Natural killer cell (primary cell): ENCODE results near the gene PARD3B. TPM values are rescaled to one million over a fixed set of nuclear protein-coding genes. Genes with fewer than 3 reads are reported as not detected.

Source experiments
- ATAC-seq, 3 donors: fragments of 150-1000 bp in 2 of 3; fragments of 200-7000 bp in 1 of 3; cut with Tn5 transposase; 1 replicate in 1 of 3; 2 replicates in 2 of 3; pipeline ENCODE4 v1.10.0; 2021; ENCODE audit warnings: mild to moderate bottlenecking in 2 of 3, moderate library complexity in 2 of 3
- DNase-seq, 2 donors: peaks; one replicate each; pipeline versions ENCODE4 v3.0.0 to v3.0.0-alpha.2; 2013 to 2021; ENCODE audit warnings: mixed read lengths in 1 of 2
- H3K27ac ChIP-seq: one replicate; pipeline ENCODE4 v1.5.1; 2013; ENCODE audit warnings: mild to moderate bottlenecking, low read length
- H3K27me3 ChIP-seq: one replicate; pipeline ENCODE4 v1.6.1; 2013; ENCODE audit warnings: low read length; ENCODE audit not compliant: control insufficient read depth, insufficient read depth
- H3K36me3 ChIP-seq: one replicate; pipeline ENCODE4 v1.6.1; 2013; ENCODE audit warnings: low read length; ENCODE audit not compliant: control insufficient read depth, insufficient read depth
- H3K4me1 ChIP-seq: one replicate; pipeline ENCODE4 v1.6.1; 2013; ENCODE audit warnings: low read length; ENCODE audit not compliant: control insufficient read depth, insufficient read depth
- H3K4me3 ChIP-seq: one replicate; pipeline ENCODE4 v1.5.1; 2013; ENCODE audit warnings: low read length
- H3K9me3 ChIP-seq: one replicate; pipeline ENCODE4 v1.6.1; 2013; ENCODE audit warnings: low read length; ENCODE audit not compliant: control insufficient read depth, insufficient read depth
- H3K27ac Mint-ChIP-seq, 2 donors: one replicate each; pipeline ENCODE4 v1.8.0; 2022; ENCODE audit warnings: mild to moderate bottlenecking in 2 of 2, mixed read lengths in 2 of 2, moderate library complexity in 1 of 2
- H3K27me3 Mint-ChIP-seq, 2 donors: one replicate each; pipeline ENCODE4 v1.8.0; 2022; ENCODE audit warnings: low read depth in 2 of 2, mixed read lengths in 2 of 2
- H3K36me3 Mint-ChIP-seq: one replicate; pipeline ENCODE4 v1.8.0; 2022; ENCODE audit warnings: mixed read lengths
- H3K4me1 Mint-ChIP-seq, 2 donors: one replicate each; pipeline ENCODE4 v1.8.0; 2022; ENCODE audit warnings: mixed read lengths in 2 of 2
- H3K4me3 Mint-ChIP-seq: one replicate; pipeline ENCODE4 v1.8.0; 2022; ENCODE audit warnings: mild to moderate bottlenecking, moderate library complexity, mixed read lengths
- H3K9me3 Mint-ChIP-seq, 2 donors: one replicate each; pipeline ENCODE4 v1.8.0; 2022; ENCODE audit warnings: mixed read lengths in 2 of 2
- CTCF ChIP-seq: fragments of 200-600 bp; IDR thresholded peaks from one replicate; pipeline ENCODE4 v1.8.0; 2022; ENCODE audit warnings: antibody characterized with exemption
- WGBS: methylation state at CpG from one replicate; pipeline ENCODE4 v1.1.7; 2013; ENCODE audit warnings: missing lambda C conversion rate; ENCODE audit not compliant: insufficient coverage; 5-methylcytosine and 5-hydroxymethylcytosine counted together
- intact Hi-C: fragments of 100-400 bp; cut with micrococcal nuclease; formaldehyde crosslinking; loops from one replicate; pipeline ENCODE4 v1.14.2; 2022
- total RNA-seq, 4 donors: library from RNA; stranded (reverse); fragments of 120-200 nt in 1 of 4; gene quantifications; one replicate each; pipeline versions ENCODE4 v1.2.3 to v1.2.4, GENCODE V29; 2013 to 2022

Gene PARD3B
- total RNA-seq, 3 donors from 2014 or later (not counting 1 experiment from before 2014, with no cell fraction given) = 0.13 to 0.45 TPM; not detected in 1

GRCh38 chr2:205428811-205429210 lies 883.5 kb downstream of the PARD3B start:
- Histone ChIP-seq H3K27me3 (no peaks in the 10 kb centered on the region), H3K27ac (no peak overlapping the region), H3K4me3 (no peak overlapping the region), H3K36me3 (no peaks in the 10 kb centered on the region), H3K9me3 (no peaks in the 10 kb centered on the region), H3K4me1 (no peaks in the 10 kb centered on the region)
- H3K9me3 Mint-ChIP-seq = no peaks in the 10 kb centered on the region
- H3K27ac Mint-ChIP-seq = no peak overlapping the region
- intact Hi-C loops = no loop called here
- H3K36me3 Mint-ChIP-seq = no peaks in the 10 kb centered on the region
- no peak for ATAC-seq
- no peak for DNase-seq
- no peaks in the 10 kb centered on the region for H3K27me3 Mint-ChIP-seq
- H3K4me1 Mint-ChIP-seq = no peaks in the 10 kb centered on the region
- 100% methylated on average over 2 of the region's 2 CpGs for WGBS
- no peak for TF ChIP-seq CTCF
- no peak overlapping the region for H3K4me3 Mint-ChIP-seq

GRCh38 chr2:205435970-205436369 lies 890.7 kb downstream of the PARD3B start:
- Histone ChIP-seq H3K9me3 (no peaks in the 10 kb centered on the region), H3K36me3 (no peaks in the 10 kb centered on the region), H3K4me1 (no peaks in the 10 kb centered on the region), H3K4me3 (no peak overlapping the region), H3K27ac (no peak overlapping the region), H3K27me3 (no peaks in the 10 kb centered on the region)
- Mint-ChIP-seq H3K27ac (no peak overlapping the region), H3K27me3 (no peaks in the 10 kb centered on the region), H3K4me3 (no peak overlapping the region), H3K9me3 (peaks cover 3 to 5% of the 10 kb centered on the region in 2 donors), H3K4me1 (no peaks in the 10 kb centered on the region), H3K36me3 (no peaks in the 10 kb centered on the region)
- intact Hi-C loops = no loop called here
- ATAC-seq (no peak), DNase-seq (no peak)
- 85% methylated on average over 2 of the region's 4 CpGs for WGBS
- TF ChIP-seq CTCF = no peak

GRCh38 chr2:205438241-205438640 lies 893.0 kb downstream of the PARD3B start:
- Histone ChIP-seq H3K27me3 (no peaks in the 10 kb centered on the region), H3K27ac (no peak overlapping the region), H3K36me3 (no peaks in the 10 kb centered on the region), H3K9me3 (no peaks in the 10 kb centered on the region), H3K4me1 (no peaks in the 10 kb centered on the region), H3K4me3 (no peak overlapping the region)
- no peak overlapping the region for H3K4me3 Mint-ChIP-seq
- H3K9me3 Mint-ChIP-seq = peaks cover 4 to 5% of the 10 kb centered on the region in 2 donors
- no peak for TF ChIP-seq CTCF
- DNase-seq (no peak), ATAC-seq (no peak)
- no peaks in the 10 kb centered on the region for H3K4me1 Mint-ChIP-seq
- no peak overlapping the region for H3K27ac Mint-ChIP-seq
- intact Hi-C loops = no loop called here
- no CpG with 5 or more reads among the region's 2 CpGs for WGBS
- no peaks in the 10 kb centered on the region for H3K36me3 Mint-ChIP-seq
- H3K27me3 Mint-ChIP-seq = no peaks in the 10 kb centered on the region

- no peaks in the 10 kb centered on the region for H3K9me3 ChIP-seq
- Mint-ChIP-seq H3K36me3 (no peaks in the 10 kb centered on the region), H3K4me1 (no peaks in the 10 kb centered on the region), H3K27ac (no peak overlapping the region), H3K9me3 (peaks cover 7 to 9% of the 10 kb centered on the region in 2 donors), H3K4me3 (no peak overlapping the region), H3K27me3 (no peaks in the 10 kb centered on the region)
- no peak for TF ChIP-seq CTCF
- no peaks in the 10 kb centered on the region for H3K27me3 ChIP-seq
- no peak overlapping the region for H3K27ac ChIP-seq
- no peak for ATAC-seq
- WGBS = 88% methylated on average over 1 of the region's 2 CpGs
- no peaks in the 10 kb centered on the region for H3K4me1 ChIP-seq
- intact Hi-C loops = no loop called here
- no peak for DNase-seq
- no peak overlapping the region for H3K4me3 ChIP-seq
- H3K36me3 ChIP-seq = no peaks in the 10 kb centered on the region
Observed at GRCh38 chr2:205439621-205440020, 894.3 kb downstream of the PARD3B start.
